Amniotic stem cell (primary cell): Measurements from ENCODE around the gene CDH3.
A peak's percentile ranks its signal among the peaks of the same experiment; 100 is the strongest.

ENCODE experiments used
- DNase-seq: peaks from one replicate; lab custom pipeline; 2025; lab: John Stamatoyannopoulos, UW

CDH3 gene

DNA sequence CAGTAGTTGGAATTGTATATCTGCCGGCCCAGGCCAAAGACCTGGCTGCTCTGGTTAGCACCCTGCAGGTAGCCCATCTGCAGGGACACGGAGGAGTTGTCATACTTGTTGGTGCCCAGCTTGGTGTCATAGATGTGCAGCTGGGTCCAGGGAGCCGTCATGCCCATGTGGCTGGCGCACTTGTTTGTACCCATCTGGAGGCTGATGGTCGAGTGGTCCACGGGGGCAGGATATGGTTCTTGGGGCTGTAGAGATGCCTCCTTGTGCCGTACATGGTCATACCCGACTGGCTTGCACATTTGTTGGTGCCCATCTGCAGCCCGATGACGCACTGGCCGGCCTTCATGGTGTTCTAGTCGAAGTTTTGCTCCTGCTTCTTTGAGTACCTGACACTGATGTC, 6.0 kb downstream of the CDH3 start:
- DNase-seq: no peak

- DNase-seq: no peak
These were observed 7.5 kb downstream of the CDH3 start for GRCh38 chr16:68652659-68653058.

DNA sequence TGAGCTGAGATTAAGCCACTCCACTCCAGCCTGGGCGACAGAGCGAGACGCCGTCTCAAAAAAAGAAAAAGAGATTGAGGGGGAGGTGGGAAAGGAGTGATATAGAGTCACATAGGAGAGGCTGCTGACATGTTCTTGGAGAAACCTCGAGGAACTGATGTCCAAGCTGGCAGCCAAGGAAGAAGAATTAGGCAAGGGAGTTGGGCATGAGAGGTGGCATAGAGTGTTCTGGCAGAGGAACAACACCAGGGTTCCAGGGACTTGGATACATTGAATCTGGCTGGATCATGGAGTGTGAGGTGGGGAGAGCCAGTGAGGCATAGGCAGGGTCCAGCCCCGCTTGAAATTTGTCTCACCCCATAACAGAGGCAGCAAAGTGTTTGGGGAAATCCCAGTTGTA, 10.7 kb downstream of the CDH3 start:
- DNase-seq: no peak

DNA sequence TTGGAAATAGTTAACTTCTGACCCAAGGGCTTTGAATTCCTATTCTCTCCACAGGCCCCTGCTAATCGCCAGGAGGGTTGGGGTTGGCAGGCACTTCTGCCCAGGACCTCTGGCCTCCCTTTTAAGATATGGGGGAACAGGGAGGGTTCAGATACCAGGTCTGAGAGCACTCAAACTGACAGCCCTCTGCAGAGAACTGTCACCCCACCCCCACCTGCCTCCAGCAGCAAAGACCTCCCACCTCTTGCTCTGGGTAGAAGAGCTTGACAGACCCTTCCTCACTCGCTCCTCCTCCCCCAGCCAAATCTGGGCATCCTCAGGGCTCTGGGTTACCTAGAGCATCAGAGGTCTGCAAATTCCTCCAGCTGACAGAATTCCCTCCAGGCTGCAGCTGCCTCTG, 11.6 kb downstream of the CDH3 start:
- DNase-seq: no peak

DNA sequence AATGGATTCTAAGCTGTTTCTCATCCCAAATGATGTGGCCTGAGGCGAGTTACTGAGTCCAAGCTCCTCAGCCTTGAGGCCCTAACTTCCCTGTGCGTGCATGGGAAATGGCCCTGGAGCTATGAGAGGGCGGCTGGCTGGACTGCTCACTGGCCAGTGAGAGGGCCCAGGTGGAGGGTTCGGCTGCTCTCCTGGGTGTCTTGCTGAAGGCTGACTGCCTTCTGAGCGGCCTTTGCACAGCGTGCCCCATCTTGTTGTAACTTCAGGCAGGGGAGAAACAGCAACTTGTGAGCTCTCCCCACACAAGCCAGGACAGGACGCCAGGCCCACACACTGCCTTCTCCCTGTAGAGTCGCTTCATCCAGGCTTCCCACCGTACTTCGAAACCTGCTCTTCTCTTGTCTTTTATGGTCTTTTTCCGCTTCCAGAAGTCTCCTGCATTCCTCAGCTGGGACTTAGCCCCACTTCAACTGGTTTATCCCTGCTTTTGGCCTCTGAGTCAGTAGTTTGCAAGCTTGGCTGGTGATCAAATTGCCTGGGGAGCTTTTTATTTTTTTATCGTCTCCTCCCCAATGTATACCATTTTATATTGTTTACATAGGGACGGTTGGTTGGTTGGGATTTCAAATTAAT, 13.3 kb downstream of the CDH3 start:
- DNase-seq: peak; percentile 50

GRCh38 chr16:68658974-68659360, 13.9 kb downstream of the CDH3 start:
- DNase-seq: no peak

GRCh38 chr16:68659412-68660358, 14.6 kb downstream of the CDH3 start:
- DNase-seq: no peak

- no peak for DNase-seq
These were observed 15.3 kb downstream of the CDH3 start for GRCh38 chr16:68660359-68660795.

DNA sequence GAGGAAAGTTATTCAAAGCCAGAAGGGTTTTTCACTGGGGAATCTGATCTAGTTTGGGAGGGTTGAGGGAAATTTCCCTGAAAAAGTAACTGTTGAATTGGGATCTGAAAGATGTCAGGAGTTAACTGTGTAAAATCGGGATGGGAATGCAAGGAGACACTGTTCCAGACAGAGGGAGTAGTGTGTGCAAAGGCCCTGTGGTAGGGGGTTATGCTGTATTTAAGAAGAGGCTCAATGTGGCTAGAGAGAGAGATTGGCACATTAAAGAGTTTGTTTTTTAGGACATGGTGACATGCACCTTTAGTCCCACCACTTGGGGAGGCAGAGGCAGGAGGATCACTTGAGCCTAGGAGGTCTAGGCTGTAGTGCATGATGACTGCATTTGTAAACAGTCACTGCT, 16.9 kb downstream of the CDH3 start:
- DNase-seq: no peak

GRCh38 chr16:68664297-68664696, 19.2 kb downstream of the CDH3 start:
- no peak for DNase-seq

GRCh38 chr16:68665501-68665900, 20.4 kb downstream of the CDH3 start:
- no peak for DNase-seq

GRCh38 chr16:68668266-68668665, 23.2 kb downstream of the CDH3 start:
- DNase-seq: no peak

- DNase-seq: no peak
These were observed 31.2 kb downstream of the CDH3 start for GRCh38 chr16:68676113-68676860.

- DNase-seq: no peak
These were observed 35.9 kb downstream of the CDH3 start for GRCh38 chr16:68681038-68681437.

DNA sequence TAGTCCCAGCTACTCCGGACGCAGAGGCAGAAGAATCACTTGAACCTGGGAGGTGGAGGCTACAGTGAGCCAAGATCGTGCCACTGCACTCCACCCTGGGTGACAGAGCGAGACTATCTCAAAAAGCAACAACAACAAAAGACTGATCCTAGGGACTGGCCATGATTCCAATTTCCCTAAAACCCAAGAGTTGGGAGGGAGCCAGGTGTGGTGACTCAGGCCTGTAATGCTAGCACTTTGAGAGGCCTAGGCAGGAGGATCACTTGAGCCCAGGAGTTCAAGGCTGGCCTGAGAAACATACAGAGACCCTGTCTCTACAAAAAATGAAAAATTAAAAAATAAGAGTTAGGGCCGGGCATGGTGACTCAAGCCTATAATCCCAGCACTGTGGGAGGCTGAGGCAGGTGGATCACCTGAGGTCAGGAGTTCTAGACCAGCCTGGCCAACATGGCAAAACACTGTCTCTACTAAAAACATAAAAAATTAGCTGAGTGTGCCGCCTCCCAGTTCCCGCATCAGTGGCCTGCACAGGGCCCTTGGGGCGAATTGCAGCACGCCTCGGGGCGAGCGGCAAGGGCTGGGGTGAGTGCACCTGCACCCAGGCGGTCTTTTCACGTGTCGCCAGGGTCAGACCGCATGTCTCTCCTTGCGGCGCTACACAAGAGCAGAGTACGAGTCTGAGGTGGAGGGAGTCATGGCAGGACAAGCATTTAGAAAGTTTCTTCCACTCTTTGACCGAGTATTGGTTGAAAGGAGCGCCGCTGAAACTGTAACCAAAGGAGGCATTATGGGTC, 40.8 kb downstream of the CDH3 start:
- DNase-seq: no peak

DNA sequence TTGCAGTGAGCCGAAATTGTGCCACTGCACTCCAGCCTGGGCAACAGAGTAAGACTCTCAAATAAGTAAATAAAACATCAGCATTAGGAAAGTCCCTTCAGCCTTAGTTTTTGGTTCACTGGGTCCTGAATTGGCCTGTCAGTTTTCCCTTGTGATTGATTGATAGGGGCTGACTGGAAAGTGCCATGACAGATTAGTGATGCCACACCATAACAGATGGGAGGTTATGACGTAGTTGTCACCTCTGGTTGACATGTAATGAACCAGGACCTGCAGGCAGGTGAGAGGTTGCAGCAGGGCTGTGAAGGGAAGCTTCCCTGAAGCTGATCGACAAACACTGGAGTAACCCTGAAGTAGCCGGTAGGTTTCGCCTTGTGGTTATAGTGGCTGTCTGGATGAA, 41.8 kb downstream of the CDH3 start:
- DNase-seq: no peak

DNA sequence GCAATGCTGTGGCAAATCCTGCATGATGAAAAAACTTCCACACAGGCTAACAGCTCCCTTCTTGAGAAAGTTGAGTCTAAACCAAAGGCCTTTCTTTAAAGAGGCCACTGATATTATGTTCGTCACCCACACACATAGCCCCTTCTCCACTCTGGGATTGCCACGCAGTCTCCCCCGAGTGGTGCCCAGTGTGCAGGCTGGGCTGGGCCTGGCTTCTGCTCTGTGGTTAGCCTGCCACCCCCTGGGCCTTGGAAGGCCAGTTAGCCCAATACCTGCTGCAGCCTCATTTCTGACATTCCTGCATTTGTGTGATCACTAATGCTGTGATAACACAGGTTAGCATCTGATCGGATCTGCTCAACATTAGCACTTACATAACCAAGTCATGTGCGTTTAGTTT, 44.8 kb downstream of the CDH3 start:
- no peak for DNase-seq

DNA sequence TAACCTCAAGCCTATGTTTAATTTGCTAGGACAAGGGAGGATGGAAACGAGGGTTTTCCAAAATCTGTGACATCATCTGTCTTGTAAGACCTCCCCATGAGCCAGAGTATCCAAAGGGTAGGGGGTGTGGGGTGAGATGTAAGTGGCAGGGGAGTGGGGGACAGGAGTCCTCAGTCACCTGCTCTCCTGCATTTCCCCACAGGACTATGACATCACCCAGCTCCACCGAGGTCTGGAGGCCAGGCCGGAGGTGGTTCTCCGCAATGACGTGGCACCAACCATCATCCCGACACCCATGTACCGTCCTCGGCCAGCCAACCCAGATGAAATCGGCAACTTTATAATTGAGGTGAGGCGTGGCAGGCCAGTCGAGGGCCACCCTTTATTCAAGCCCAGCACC, 50.5 kb downstream of the CDH3 start:
- no peak for DNase-seq

- no peak for DNase-seq
These were observed 51.4 kb downstream of the CDH3 start for GRCh38 chr16:68696514-68696913.

DNA sequence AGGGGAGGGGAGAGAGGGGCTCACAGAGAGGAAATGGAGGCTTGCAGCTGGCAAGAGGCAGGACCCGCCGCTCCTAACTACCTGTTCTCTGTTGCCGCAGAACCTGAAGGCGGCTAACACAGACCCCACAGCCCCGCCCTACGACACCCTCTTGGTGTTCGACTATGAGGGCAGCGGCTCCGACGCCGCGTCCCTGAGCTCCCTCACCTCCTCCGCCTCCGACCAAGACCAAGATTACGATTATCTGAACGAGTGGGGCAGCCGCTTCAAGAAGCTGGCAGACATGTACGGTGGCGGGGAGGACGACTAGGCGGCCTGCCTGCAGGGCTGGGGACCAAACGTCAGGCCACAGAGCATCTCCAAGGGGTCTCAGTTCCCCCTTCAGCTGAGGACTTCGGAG, 53.0 kb downstream of the CDH3 start:
- no peak for DNase-seq

DNA sequence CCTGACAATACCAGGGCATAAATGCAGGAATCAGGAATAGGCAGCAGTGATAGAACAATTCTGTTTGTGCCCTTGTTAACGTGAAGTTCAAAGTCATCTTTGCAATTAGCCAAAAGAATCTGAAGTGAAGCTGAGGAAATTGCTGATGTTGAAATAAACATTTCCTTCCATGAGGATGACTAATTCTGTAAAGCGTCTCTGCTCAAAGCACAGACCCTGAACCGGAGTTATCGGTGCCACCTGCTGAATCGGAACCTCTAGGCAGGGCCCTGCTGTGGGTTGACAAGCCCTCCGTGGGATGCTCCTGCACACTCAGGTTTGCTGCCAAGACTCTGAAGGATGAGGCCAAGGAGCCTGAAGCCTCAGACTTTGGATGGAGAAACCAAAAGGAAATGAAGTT, 55.0 kb downstream of the CDH3 start:
- no peak for DNase-seq

- no peak for DNase-seq
These were observed 55.7 kb downstream of the CDH3 start for GRCh38 chr16:68700831-68701230.
